Myocyte (in vitro differentiated cells): ENCODE results near the gene ATP1A2. TPM values are rescaled to one million over a fixed set of nuclear protein-coding genes. Genes with fewer than 3 reads are reported as not detected.
"Not testable (repeated sequence)": the region's sequence is repeated elsewhere in the genome, so short reads cannot be mapped to it uniquely, and the experiment has no call there.

Experiments
- DNase-seq: peaks from one replicate; pipeline ENCODE4 v3.0.0-alpha.2; 2012; ENCODE audit warnings: low read depth
- total RNA-seq: library from RNA; depleted of rRNA; stranded (reverse); fragments of >200 nt; gene quantifications from 2 replicates; pipeline ENCODE4 v1.2.3, GENCODE V29; 2014

Gene ATP1A2
- total RNA-seq, 1 donor from 2014 or later, result 28.2 TPM

DNA sequence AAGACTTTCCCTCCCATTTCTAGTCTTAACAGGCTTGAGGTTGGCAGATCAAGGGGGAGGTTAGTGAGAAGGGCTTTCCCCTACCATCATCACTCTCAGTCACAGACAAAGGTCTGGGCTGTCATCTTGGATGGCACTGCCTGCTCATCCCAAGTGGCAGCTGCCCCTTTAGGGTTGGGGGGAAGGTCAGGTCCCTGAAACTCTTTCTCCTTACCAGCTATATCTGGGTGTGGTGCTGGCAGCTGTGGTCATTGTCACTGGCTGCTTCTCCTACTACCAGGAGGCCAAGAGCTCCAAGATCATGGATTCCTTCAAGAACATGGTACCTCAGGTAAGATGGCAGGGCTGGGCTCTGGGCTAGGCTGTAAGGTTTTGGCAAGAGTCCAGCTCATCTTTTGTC is 8.2 kb downstream of the ATP1A2 start:
- DNase-seq, result peak; percentile 84

- peak; percentile 98 for DNase-seq
Observed at GRCh38 chr1:160124705-160125478, 9.3 kb downstream of the ATP1A2 start.

GRCh38 chr1:160125746-160126145 is 10.2 kb downstream of the ATP1A2 start:
- peak; percentile 90 for DNase-seq

DNA sequence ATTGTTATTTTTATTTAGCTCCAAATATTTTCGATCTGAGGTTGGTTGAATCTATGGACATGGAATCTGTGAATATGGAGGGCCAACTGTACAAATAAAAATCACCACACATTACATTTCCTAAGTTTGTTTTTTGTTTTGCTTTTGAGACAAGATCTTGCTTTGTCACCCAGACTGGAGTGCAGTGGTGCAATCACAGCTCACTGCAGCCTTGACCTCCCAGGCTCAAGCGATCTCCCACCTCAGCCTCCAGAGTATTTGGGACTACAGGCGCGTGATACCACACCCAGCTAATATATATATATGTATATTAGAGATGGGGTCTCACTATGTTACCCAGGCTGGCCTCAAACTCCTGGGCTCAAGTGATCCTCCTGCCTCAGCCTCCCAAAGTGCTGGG is 10.8 kb downstream of the ATP1A2 start:
- not testable (repeated sequence) for DNase-seq

DNA sequence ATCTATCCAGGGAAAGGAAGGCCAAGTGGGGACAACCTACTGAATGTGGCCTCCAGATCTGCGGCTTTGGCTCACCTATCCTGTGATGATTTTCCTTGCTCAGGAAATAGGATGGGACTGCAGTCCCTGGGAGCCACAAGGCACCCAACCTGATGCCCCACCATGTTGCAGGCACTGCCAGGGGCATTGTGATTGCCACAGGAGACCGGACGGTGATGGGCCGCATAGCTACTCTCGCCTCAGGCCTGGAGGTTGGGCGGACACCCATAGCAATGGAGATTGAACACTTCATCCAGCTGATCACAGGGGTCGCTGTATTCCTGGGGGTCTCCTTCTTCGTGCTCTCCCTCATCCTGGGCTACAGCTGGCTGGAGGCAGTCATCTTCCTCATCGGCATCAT is 11.8 kb downstream of the ATP1A2 start:
- no peak for DNase-seq

GRCh38 chr1:160127865-160128523 is 12.4 kb downstream of the ATP1A2 start:
- DNase-seq, result peak; percentile 97

- no peak for DNase-seq
Observed at GRCh38 chr1:160128636-160129035, 13.1 kb downstream of the ATP1A2 start.

GRCh38 chr1:160129046-160129445 is 13.5 kb downstream of the ATP1A2 start:
- peak; percentile 90 for DNase-seq

GRCh38 chr1:160129558-160129957 is 14.0 kb downstream of the ATP1A2 start:
- DNase-seq, result no peak

DNA sequence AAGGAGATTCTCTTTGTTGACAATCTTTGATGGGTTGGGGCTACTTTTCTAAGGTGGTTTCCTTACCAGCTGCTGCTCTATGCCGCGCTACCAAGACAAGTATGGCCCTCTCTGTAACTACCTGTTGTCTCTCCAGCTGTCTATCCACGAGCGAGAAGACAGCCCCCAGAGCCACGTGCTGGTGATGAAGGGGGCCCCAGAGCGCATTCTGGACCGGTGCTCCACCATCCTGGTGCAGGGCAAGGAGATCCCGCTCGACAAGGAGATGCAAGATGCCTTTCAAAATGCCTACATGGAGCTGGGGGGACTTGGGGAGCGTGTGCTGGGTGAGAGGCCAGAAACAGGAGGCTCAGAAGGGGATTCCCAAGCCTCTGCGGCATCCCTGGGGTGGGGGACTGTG is 14.4 kb downstream of the ATP1A2 start:
- DNase-seq, result no peak

DNA sequence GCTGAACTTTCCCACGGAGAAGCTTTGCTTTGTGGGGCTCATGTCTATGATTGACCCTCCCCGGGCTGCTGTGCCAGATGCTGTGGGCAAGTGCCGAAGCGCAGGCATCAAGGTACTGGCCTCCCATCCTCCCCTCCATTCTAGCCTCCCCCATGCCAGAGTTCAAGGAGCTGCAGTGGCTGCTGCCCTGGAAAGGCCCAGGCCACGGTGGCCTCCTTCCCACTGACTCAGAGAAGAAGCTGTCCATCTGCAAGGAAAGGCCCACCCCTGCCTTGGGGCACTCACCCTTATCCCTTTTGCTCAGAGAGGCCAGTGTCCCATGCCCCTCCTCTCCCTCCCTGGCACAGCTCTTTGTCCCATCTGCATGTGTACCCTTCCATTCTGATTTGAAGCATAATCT is 14.9 kb downstream of the ATP1A2 start:
- no peak for DNase-seq

GRCh38 chr1:160130939-160131338 is 15.4 kb downstream of the ATP1A2 start:
- no peak for DNase-seq

- no peak for DNase-seq
Observed at GRCh38 chr1:160131803-160132565, 16.4 kb downstream of the ATP1A2 start.

DNA sequence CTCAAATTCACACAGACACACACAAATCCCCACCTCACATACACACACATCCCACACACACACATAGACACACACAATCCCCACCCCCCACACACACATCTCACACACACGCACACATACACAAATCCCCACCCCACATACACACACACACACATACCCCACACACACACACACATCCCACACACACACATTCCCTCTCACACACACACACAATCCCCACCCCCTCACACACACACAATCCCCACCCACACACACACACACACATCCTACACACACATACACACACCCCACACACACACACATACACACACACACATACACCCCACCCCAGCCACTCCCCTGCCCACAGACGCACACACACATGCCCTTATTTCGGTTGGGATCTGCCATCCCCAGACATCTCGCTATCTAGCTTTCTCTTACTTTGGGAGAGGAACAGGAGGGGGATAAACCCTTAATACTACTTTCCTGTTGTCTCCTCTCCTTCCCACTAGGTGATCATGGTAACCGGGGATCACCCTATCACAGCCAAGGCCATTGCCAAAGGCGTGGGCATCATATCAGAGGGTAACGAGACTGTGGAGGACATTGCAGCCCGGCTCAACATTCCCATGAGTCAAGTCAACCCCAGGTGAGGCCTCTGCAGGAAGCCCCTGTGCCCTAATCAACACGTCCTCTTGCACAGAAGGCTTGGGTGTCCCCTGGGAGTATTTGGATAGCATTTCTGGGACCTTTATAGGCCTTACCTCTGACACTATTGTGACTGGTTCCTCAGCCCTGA is 18.6 kb downstream of the ATP1A2 start:
- no peak for DNase-seq

- DNase-seq, result no peak
Observed at GRCh38 chr1:160134791-160135572, 19.4 kb downstream of the ATP1A2 start.

DNA sequence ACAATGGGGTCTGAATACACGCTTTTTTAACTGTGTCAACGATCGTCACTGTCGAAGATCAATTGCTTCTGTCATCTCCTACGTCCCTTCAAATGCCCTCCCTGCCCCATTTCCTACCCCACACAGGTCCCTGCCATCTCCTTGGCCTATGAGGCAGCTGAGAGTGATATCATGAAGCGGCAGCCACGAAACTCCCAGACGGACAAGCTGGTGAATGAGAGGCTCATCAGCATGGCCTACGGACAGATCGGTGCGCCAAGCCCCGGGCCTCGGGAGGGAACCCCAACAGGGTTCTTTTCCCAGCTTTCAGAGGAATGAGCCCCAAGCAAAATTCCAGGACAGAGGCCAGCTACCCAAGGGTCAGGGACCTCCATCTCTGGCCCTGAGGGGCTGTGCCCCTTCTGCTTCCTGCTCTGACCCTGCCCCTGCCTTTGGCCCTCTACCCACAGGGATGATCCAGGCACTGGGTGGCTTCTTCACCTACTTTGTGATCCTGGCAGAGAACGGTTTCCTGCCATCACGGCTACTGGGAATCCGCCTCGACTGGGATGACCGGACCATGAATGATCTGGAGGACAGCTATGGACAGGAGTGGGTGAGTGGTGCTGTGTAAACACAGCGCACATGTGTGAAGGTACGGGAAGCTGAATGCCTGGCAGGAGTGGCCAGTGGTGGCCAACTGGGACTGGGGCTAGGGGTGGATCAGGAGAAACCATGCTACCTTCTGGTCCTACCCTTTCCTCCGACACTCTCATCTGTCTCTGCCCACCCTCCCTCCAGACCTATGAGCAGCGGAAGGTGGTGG is 20.8 kb downstream of the ATP1A2 start:
- DNase-seq, result no peak

- no peak for DNase-seq
Observed at GRCh38 chr1:160136926-160137200, 21.3 kb downstream of the ATP1A2 start.

- DNase-seq, result peak; percentile 88
Observed at GRCh38 chr1:160137216-160137862, 21.8 kb downstream of the ATP1A2 start.

DNA sequence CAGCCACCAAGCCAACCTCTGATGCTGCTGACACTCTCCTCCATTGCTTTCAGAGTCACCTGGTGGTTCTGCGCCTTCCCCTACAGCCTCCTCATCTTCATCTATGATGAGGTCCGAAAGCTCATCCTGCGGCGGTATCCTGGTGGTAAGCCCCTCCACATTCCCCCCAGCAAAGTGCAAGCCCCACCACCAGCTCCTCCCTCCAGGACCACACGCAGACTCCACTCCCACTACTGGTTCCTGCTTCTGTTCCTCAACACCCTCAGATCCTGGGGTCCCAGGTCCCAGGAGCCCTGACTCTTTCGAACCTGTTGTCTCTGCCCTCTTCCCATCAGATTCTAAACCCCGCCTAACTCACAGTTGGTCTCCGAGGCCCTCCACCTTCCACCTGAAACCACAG is 24.3 kb downstream of the ATP1A2 start:
- DNase-seq, result no peak
